Effector memory CD4-positive, alpha-beta T cell (primary cell): ENCODE data around the gene TLE3.

ENCODE experiments used
- DNase-seq, 3 donors: peaks; one replicate each; pipeline ENCODE4 v3.0.0-alpha.2; 2020
- H3K27ac ChIP-seq: 2 replicates; pipeline ENCODE4 v1.7.0; 2013; ENCODE audit warnings: mild to moderate bottlenecking, low read length, moderate library complexity; ENCODE audit not compliant: insufficient read depth, poor library complexity, severe bottlenecking
- H3K27me3 ChIP-seq: replicated peaks from 2 replicates; pipeline ENCODE4 v1.7.0; 2013; ENCODE audit warnings: mild to moderate bottlenecking, low read length; ENCODE audit not compliant: insufficient read depth, control insufficient read depth, poor library complexity, severe bottlenecking
- H3K36me3 ChIP-seq: 2 replicates; pipeline ENCODE4 v1.7.0; 2013; ENCODE audit warnings: mild to moderate bottlenecking, low read length, moderate library complexity; ENCODE audit not compliant: control insufficient read depth, insufficient read depth
- H3K4me1 ChIP-seq: 2 replicates; pipeline ENCODE4 v1.7.0; 2013; ENCODE audit warnings: low read length, mild to moderate bottlenecking; ENCODE audit not compliant: control insufficient read depth, insufficient read depth, poor library complexity, severe bottlenecking
- H3K4me3 ChIP-seq: 2 replicates; pipeline ENCODE4 v1.7.0; 2013; ENCODE audit warnings: low read length, low read depth, mild to moderate bottlenecking; ENCODE audit not compliant: insufficient read depth, poor library complexity, severe bottlenecking
- H3K9me3 ChIP-seq: 2 replicates; pipeline ENCODE4 v1.7.0; 2013; ENCODE audit warnings: mild to moderate bottlenecking, low read length, moderate library complexity; ENCODE audit not compliant: control insufficient read depth
- total RNA-seq, 3 donors: gene quantifications; one replicate each; lab custom pipeline; 2026; lab: John Stamatoyannopoulos, UW

TLE3 gene
- 130 to 163 (median 132) reads per million in 3 donors for total RNA-seq

DNA sequence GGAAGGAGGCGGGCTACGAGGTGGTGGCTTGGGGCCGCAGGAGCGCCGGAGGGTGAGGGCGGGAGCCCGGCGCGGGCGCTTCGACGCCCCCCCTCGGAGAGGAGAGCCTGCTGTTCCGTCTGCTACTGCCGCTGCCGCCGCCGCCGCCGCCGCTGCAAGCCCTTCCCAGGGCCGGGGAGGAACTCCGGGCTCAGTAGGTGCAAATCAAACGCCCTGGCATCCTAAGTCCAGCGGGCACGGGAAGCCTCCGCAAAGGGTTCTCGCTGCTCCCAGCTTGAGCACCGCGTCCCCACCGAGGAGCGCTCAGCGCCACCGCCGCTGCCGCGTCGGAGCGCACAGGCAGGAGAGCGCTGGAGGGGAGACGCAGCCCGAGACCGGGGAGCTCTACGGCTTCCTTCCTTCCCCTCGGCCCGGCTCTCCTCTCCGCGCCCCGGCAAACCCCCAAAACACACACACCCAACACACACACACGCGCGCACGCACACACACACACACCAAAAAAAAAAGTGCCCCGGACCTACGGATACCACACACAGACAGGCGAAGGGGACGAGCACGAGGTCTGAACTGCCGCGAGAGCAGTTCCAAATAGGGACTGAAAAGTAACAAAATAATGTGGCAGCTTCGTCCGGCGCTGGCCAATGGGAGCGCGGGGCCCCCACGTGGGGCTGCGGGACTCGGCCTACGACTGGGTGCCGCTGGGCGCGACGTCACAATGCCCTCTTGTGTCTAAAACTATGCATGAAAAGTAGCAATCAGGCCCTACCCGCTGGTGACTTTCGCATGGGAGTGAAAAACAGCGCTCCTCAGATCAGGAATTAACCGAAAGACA, at the start of gene TLE3:
TLE3 (minus strand) TSS at position 597 of the 832 bp plus-strand sequence. CDS start 1,119 bp downstream, outside the sequence.
- Histone ChIP-seq H3K4me3 (peak within 1 kb of the TSS; percentile 87), H3K9me3 (no peaks in the 10 kb centered on the region), H3K4me1 (peaks cover 54% of the 10 kb centered on the region), H3K27ac (peak within 1 kb of the TSS; percentile 89), H3K36me3 (no peaks in the 10 kb centered on the region), H3K27me3 (no peaks in the 10 kb centered on the region)
- peak; percentile 96 to 97 (median 96) for DNase-seq

DNA sequence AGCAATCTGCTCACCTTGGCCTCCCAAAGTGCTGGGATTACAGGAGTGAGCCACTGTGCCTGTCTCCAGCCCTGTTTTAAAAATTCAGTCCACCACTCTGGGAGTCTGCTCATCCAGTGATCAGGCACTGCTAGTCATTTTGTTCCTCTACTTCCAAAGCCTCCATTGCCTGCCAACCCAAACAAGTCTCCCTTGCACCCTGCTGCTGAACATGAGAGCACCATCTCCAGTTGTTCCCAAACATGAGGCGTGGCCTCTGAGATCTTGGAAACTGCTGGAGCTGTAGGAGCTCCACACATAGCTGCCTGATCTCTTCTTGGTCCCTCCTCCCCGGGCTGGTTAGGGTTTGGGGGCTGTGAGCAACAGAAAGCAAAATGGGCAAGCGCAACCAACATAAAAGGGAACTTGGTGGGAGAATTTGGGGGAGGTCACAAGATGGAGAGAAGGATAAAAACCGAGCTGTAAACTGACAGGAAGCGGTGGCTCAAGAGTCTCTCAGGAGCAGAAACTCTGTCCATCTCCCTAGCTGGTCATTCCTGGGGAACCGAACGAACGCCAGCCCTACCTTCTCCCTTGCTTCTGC, 49.6 kb upstream of the TLE3 start:
- Histone ChIP-seq H3K4me3 (no peak overlapping the region), H3K27me3 (no peaks in the 10 kb centered on the region), H3K36me3 (no peaks in the 10 kb centered on the region), H3K4me1 (no peaks in the 10 kb centered on the region), H3K9me3 (no peaks in the 10 kb centered on the region), H3K27ac (no peak overlapping the region)
- DNase-seq: no peak

DNA sequence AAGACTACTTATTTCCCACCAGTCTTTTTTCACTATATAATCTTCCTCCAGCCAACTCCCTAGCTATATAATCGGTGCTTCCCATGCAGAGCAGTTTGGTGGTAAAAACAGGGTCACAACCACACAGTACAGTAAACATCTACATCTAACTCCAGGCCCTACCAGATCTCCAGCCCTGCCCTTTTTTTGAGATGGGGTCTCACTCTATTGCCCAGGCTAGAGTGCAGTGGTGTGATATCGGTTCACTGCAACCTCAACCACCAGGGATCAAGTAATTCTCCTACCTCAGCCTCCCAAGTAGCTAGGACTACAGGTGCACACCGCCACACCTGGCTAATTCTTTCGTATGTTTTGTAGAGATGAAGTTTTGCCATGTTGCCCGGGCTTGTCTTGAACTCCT, 49.1 kb upstream of the TLE3 start:
- no peak for DNase-seq
- no peak overlapping the region for H3K27ac ChIP-seq
- no peaks in the 10 kb centered on the region for H3K27me3 ChIP-seq
- no peaks in the 10 kb centered on the region for H3K36me3 ChIP-seq
- no peak overlapping the region for H3K4me3 ChIP-seq
- no peaks in the 10 kb centered on the region for H3K9me3 ChIP-seq
- H3K4me1 ChIP-seq: peaks cover under 1% of the 10 kb centered on the region

DNA sequence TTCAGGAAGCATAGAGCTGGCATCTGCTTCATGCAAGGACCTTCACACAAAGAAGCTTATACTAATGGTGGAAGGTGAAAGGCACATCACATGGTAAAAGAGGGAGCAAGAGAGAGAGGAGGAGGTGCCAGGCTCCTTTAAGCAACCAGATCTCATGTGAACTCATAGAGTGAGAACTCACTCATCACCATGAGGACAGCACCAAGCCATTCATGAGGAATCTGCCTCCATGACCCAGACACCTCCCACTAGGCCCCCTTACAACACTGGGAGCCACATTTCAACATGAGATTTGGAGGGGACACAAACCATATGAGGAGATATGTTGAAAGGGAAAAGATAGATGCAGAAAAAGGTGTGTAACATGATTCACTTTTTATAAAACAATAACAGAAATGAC, 48.4 kb upstream of the TLE3 start:
- Histone ChIP-seq H3K4me3 (no peak overlapping the region), H3K27ac (no peak overlapping the region), H3K36me3 (no peaks in the 10 kb centered on the region), H3K9me3 (no peaks in the 10 kb centered on the region), H3K4me1 (peaks cover 7% of the 10 kb centered on the region), H3K27me3 (no peaks in the 10 kb centered on the region)
- no peak for DNase-seq

DNA sequence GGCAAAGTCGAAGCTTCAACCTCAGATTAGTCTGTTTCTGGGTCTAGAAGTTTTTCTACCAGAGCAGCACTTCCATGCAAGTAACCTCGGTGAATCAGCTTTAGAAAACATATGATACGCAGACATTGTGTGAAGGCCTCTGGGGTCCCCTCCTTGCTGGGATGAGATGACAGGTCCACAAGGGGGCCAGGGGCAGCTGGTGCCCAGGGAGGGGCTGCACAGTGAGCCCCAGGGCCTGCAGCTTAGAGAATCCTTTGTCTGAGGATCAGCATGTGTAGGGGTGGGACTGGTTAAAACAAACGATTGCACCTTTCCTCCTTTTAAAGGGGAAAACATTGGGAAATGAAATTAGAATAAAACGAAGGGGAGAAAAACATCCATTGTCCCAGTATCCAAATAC, 47.5 kb upstream of the TLE3 start:
- H3K27ac ChIP-seq: no peak overlapping the region
- H3K4me1 ChIP-seq: peaks cover 15% of the 10 kb centered on the region
- DNase-seq: no peak
- H3K36me3 ChIP-seq: no peaks in the 10 kb centered on the region
- no peaks in the 10 kb centered on the region for H3K27me3 ChIP-seq
- no peak overlapping the region for H3K4me3 ChIP-seq
- H3K9me3 ChIP-seq: no peaks in the 10 kb centered on the region

DNA sequence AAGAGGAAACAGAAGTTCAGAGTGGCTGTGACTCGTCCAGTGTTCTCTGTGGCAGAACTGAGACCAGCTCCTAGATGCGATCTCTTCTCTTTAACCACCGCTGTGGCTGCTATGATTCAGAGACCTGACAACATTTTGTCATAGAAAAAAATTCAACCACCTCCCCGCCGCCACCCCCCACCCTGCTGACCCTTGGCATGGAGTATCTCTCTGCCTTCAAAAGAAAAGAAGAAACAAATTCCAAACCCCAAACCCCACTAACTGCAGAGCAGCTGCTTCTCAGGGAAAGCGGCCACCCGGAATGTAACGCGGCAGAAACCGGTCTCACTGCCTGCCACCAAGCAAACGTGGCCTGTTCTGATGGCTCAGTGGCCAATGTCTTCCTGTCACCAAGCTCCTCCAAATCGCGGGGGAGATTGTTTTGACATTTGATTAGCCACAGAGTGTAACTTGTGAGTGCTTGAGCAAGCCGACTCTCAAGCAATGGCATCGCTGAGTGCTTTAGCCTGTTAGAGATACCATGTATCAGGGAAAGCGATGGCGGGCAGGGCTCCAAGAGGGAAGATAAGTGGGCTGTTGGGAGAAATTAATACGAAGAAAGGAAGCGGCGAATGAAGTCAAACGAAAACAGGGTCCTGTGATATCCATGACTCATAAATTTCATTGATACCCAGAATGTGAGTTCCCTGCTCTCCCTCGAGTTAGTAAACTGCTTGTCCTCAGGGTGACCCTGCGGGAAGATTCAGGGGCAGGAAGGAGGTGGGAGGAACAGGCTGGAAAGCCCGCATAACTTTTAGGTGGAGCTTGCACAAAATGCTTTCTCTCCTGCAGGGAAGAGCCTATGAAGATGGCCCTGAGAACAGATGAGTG, 44.8 kb upstream of the TLE3 start:
- no peak for DNase-seq
- Histone ChIP-seq H3K27me3 (peaks cover 4% of the 10 kb centered on the region), H3K36me3 (no peaks in the 10 kb centered on the region), H3K4me1 (peaks cover 19% of the 10 kb centered on the region), H3K4me3 (no peak overlapping the region), H3K9me3 (no peaks in the 10 kb centered on the region), H3K27ac (no peak overlapping the region)

DNA sequence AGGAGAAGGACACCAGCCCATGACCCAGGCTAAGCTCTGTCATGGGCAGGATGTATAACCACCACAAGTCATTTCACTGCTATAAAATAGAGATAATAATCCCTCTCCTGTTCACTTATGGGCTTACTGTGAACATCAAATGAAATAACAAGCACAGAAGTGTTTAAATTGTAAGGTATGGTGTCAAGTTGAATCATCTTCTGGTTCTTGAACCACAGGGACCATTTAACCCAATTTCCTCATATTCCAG, 44.3 kb upstream of the TLE3 start:
- Histone ChIP-seq H3K36me3 (no peaks in the 10 kb centered on the region), H3K4me3 (no peak overlapping the region), H3K9me3 (no peaks in the 10 kb centered on the region), H3K27me3 (peaks cover 4% of the 10 kb centered on the region), H3K4me1 (peaks cover 19% of the 10 kb centered on the region), H3K27ac (no peak overlapping the region)
- no peak for DNase-seq

DNA sequence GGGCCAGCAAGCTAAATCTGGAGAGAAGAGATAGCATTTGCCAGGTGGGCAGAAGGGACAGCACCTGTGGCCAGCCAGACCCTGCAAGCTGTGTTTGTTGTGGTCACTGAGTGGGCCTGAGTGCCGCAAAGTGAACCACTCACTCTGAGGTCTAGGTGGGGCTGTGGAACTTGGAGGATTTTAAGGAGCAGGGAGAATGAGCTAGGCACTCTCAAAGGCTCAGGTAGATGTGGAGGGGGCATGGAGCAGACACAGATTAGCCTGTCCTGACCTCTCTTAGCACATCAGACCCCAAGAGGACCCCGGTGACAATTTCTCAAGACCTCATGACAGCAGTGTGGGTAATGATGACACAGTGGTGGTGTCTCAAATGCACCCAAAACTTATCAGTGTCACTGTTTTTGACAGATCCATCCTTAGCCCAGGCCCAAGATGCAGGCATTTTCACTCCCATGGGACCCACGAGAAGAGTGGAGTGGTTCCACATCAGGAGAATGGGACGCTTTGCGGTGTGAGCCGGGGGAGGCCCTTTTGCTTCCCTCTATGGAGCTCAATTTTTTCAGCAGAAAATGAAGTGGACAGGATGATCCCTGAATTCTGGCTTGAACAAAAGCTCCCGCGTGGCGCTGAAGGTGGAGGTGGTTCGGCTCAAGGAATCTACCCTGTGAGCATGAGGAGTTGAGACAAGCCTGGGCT, 43.8 kb upstream of the TLE3 start:
- Histone ChIP-seq H3K4me3 (peak overlapping the region; percentile 35), H3K9me3 (no peaks in the 10 kb centered on the region), H3K4me1 (peaks cover 19% of the 10 kb centered on the region), H3K36me3 (no peaks in the 10 kb centered on the region), H3K27ac (no peak overlapping the region), H3K27me3 (peaks cover 4% of the 10 kb centered on the region)
- DNase-seq: no peak

DNA sequence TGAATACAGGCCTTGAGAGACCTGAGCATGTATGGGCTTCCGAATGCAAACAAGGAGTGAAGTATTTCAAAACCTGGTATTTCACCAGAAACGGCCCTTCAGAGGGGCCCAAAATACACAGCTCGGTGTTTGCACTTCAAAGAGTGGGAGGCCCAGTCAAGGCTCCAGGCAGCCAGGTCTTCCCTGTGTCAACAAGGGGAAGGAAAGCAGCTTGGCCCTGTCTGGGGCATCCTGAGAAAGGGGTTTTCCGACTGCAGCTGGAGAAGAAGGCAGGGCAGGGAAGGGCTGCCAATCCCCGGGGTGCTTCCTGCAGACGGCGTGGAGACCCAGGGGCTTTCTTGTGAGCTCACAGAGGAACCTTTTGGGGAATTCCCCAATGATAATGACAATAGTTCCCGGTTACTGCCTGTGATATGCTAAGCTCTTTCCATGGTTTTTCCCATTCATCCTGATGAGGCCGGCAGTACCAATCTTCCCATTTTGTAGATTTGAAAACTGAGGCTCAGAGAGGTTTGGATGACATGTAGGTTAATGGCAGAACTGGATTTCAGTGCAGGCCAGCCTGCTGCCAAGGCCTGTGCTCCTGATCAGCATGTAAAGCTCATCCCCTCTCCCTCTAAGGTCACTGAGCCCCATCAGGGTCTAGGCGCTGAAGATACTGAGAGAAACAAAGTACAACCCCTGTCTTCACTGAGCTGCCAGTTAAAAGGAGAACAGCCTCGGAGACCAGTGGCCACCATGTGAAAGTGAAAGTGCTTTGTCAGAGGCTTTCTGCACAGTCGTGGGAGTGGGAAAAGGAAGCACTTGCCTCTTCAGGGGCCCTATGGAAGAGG, 43.0 kb upstream of the TLE3 start:
- no peak overlapping the region for H3K27ac ChIP-seq
- H3K4me1 ChIP-seq: peaks cover 19% of the 10 kb centered on the region
- H3K36me3 ChIP-seq: no peaks in the 10 kb centered on the region
- peaks cover 4% of the 10 kb centered on the region for H3K27me3 ChIP-seq
- peak overlapping the region; percentile 35 for H3K4me3 ChIP-seq
- no peaks in the 10 kb centered on the region for H3K9me3 ChIP-seq
- peak; percentile 30 to 36 (median 31) for DNase-seq
